GM12873 (cell line): Measurements from ENCODE around the gene C6orf136.

Experiments used
- TF ChIP-seq, protein P1 (sequence below): IDR thresholded peaks from 2 replicates; pipeline ENCODE4 v1.5.1; 2012; ENCODE audit warnings: low read depth, mild to moderate bottlenecking, moderate library complexity, low read length, control low read depth; ENCODE audit not compliant: insufficient read depth; ENCODE audit errors: missing control alignments

C6orf136 gene

DNA sequence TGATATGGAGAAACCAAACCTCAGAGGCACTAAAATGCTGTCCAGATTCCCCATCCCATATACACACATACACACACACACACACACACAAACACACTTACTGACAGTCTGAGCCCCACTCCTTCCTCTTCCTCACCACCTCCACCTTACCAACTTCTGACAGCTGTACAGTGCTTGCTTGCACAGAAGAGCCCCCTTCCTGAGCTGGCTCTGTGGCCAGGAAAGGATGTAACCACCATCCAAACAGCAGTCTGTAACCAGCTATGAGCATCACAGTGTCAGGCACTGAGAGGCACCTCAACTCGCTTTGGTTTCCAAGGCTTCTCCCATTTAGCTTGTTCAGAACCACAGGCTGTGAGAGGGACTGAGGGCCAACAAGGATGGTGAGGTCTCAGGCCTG lies 5.9 kb upstream of the C6orf136 start:
- TF ChIP-seq, protein P1, sequence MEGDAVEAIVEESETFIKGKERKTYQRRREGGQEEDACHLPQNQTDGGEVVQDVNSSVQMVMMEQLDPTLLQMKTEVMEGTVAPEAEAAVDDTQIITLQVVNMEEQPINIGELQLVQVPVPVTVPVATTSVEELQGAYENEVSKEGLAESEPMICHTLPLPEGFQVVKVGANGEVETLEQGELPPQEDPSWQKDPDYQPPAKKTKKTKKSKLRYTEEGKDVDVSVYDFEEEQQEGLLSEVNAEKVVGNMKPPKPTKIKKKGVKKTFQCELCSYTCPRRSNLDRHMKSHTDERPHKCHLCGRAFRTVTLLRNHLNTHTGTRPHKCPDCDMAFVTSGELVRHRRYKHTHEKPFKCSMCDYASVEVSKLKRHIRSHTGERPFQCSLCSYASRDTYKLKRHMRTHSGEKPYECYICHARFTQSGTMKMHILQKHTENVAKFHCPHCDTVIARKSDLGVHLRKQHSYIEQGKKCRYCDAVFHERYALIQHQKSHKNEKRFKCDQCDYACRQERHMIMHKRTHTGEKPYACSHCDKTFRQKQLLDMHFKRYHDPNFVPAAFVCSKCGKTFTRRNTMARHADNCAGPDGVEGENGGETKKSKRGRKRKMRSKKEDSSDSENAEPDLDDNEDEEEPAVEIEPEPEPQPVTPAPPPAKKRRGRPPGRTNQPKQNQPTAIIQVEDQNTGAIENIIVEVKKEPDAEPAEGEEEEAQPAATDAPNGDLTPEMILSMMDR, result no peak

DNA sequence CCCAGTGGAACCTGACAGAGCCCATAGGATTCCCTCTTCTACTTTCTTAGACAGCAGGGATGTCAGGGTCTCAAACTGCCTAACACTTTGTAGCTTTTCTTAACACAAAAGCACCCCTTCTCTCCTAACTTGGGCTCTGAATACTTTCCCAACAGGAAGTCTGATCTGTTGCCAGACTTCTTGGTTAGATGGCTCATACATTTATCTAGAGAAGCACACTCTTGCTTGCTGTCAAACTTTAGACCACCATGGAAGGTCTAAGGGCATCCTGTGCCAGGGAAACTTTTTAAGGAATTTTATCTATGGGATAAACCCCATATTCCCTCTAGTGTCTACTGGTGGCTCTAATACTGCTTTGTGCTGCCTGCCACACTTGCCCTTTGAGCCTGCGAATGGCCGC lies 3.3 kb upstream of the C6orf136 start:
- TF ChIP-seq, protein P1, result no peak

DNA sequence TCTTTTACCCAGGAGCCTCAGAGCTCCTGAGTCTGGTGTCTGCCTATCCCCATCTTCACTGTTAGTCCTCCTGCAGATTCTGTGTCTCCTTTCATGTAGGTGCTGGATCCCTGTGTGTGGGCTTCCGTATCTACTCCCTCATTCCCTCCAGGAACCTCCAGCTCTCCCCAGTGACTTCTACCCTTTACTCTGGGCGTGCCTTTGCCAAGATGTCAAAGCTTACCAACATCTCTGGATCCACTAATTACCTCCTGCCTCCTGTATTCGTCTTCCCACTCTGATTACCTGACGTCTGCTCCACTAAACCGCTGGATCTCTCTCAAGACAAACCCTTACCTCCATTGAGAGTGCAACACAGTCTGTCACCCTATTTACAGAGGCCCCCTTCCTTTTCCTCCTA lies 2.2 kb upstream of the C6orf136 start:
- TF ChIP-seq, protein P1, result no peak

DNA sequence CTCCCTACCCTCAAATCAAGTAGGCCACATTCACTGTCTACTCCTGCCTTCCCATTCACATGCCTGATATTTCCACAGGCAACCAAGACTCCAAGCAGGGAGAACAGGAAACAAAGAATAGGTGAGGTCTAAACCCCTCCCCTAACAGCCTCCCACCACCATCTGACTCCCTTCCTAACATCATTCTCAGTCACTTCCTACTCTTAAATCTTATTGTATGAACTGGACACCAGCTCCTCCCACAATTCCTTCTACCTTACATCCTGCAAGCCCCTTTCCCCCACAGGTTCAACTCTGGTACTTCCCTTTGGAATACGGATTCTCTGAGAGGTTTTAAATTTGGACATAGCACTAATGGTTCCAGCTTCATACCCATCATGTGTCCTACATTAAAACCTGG lies 944 bp upstream of the C6orf136 start:
- TF ChIP-seq, protein P1, result no peak

DNA sequence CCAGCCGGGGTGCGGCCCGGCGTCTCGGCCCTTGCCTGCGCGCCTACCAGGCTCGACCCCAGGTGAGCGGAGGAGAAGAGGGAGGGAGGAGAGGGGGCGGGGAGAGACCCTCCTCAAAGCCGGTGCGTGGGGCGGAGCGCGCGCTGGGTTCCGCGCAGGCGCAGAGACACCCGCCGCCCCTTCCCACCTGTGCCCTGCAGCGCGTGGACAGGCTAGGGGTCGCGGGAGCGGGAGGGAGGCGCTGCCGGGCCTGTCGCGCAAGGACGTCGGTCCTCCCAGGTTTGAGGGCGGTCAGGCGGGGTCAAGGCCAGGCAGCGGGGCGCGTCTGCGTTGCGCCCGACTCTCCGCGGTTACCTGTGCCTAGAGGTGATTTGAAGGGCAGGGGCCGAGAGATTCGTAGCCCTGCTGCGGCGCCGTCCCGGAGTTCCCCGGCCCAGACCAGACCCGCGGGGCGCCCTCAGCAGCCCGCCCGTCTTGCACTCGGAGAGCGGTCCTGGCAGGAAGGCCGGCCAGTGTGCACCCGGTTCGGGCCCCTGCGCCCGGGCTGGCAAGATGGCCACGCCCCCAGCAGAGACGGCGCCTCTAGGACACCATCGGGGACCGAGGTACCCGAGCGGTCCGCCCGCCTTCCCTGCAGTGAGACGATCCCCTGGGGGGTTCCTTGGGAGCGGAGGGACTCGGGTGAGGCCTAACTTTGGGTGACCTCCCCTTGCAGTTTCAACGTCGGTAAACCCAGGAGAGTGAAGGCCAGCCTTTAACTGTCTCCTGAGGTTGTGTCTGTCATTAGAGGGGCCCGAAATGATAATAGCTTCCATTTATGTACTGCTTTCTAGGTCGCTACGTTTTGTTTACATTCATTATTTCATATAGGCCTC lies 546 bp downstream of the C6orf136 start:
- TF ChIP-seq, protein P1, result no peak

DNA sequence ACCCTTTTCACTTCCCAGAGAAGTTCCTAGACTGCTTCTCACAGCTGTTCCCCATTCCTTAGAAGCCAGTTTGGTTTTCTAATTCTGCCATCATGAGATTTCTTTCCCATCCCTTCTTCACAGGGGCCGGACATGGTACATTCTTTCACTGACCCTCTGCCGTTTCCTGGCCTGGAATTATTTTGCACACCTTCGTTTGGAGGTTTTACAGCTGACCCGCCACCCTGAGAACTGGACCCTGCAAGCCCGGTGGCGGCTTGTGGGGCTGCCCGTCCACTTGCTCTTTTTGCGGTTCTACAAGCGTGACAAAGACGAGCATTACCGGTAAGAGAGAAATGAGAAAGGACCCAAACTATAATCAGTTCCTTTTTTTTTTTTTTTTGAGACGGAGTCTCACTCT lies 4.2 kb downstream of the C6orf136 start:
- TF ChIP-seq, protein P1, result no peak

DNA sequence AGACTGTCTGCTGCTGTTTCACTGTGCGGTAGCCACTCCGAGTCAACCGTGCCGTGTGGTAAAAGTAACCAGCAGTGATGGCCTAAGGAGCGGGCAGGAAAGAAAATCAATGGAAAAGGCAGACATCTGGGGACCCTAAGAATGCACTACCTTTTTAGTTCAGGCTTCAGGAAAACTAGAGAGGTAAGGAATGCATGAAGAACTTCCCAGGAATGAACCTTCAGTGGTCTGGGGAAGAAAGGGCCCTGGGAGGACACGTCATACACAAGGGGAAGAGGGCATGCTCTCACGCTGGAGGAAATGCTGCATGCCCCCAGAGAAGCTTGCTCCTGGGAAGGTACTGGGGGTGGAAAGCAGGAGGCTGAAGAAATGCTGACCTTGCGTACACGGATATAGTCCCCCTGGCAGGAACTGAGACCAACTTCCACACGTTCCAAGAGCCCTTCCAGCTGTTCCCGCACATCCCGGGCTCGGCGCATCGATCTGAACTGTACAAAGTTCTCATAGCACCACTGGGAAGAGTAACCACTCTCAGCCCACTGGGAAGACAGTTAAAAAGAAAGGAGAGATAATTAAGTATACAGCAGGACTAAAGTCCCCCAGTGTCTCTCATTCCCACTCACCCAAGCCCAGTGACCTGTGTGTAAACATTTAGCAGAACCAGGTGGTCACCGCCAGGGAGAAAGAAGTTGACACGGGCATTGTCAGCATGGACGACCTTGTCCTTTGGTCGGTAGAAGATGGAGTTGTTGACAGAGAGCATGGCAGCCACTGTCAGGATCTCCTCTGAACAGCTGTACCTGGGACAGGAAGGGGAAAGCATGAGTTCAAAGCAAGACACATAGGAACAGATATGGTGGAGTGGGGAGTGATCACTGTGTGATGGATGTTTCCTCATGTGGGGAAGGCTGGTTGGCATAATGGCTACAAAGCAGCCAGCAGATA lies 8.1 kb downstream of the C6orf136 start:
- TF ChIP-seq, protein P1, result no peak
